NCI-H1105 (cell line): Measurements from ENCODE around the gene PFKL.

Experiments used
- DNase-seq: peaks from one replicate; lab custom pipeline; 2025; lab: John Stamatoyannopoulos, UW

Gene PFKL

DNA sequence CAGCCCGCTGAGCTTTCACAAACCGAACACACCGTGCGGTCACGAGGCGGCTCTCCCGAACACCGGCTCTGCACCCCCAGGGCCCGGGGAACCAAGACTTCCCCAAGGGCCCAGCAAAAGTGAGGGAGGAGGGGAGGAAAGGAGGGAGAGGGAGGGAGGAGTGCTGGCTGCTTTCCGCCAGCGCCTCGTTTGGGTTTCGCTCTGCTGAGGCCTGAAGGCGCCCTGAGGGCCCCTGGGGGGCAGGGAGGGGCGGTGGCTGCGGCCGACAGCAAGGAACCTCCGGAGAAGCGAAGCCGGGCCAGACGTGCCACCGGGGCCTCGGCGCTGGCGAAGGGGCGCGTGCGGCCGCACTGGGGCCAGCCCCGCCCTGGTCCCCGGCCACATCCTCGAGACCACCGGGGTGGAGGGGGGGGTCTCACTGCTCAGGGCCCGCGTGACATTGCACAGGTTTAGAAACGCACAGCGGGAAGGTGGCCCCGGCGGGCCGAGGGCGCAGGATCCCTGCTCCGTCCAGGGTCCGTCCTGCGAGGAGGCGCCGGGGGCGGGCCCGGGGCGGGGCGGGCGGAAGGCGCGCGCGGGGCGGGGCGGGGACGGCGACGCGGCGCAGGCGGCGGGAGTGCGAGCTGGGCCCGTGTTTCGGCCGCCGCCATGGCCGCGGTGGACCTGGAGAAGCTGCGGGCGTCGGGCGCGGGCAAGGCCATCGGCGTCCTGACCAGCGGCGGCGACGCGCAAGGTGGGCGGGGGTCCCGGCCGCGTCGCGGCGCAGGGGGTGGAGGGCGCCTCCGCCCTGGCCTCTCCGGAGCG lies at the start of gene PFKL:
PFKL (plus strand) TSS at position 596 of the 804 bp plus-strand sequence; CDS start at position 649, 53 bp downstream.
- DNase-seq: peak; percentile 50

DNA sequence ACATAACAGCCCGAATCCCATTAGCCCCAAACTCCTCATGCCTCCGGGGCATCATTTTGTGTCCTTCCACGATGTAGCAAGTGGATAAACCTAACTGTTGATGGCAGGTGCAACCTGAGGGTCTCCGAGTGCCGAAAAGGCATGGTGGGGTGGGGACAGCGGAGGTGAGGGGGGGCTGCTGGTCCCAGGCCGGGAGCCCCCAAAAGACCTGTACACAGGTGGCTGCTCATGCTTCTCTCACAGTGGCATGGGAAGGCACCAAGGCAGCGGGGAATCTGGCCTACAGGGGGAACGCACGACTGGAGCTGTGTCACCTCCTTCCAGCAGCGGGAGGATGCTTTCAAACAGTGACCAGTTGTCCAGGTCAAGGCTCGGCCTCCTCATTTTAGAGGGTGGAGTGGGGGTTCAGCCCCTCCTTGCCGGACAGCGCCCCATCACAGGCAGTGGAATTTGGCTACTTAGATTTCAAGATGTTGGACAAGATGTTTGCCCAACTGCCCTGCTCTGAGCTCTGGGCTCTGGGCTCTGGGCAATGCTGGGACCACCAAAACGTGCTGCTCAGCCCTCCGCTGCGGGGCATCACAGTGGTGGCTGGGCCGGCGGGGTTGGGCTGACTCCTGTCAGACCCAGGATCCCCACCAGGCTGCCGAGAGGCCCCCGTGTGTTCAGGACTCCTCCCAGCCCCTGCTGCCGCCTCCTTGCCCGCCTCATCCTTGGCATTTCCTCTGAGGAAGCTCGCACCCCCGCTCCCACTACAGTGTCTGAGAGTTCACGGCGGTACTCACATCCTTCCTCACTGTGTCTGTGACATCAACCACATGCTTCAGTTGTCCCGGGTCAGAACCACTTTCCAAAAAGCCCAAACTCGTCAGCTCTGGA lies 45.8 kb upstream of the PFKL start:
- DNase-seq: no peak

DNA sequence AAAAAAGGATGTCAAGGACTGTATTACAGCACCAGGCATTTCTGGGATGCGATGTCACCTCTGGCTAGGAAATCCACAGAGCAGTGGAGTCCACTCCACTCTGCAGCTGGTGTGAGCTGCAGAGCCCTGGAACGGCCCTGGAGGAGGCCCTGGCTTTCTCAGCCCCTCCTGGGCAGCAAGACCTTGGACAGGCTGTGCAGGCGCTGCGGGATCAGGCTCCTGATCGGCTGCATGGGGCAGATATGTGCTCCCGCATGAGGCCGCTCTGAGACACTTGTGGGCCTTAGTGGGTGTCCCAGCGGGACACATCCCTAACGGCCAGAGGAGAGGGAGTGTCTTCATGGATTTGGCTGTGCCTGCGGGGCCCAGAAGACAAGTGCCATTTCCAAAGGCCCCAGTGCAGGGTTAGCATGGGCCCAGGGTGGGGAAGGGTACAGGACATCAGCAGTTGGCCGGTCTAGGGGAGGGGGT lies 44.3 kb upstream of the PFKL start:
- DNase-seq: no peak

DNA sequence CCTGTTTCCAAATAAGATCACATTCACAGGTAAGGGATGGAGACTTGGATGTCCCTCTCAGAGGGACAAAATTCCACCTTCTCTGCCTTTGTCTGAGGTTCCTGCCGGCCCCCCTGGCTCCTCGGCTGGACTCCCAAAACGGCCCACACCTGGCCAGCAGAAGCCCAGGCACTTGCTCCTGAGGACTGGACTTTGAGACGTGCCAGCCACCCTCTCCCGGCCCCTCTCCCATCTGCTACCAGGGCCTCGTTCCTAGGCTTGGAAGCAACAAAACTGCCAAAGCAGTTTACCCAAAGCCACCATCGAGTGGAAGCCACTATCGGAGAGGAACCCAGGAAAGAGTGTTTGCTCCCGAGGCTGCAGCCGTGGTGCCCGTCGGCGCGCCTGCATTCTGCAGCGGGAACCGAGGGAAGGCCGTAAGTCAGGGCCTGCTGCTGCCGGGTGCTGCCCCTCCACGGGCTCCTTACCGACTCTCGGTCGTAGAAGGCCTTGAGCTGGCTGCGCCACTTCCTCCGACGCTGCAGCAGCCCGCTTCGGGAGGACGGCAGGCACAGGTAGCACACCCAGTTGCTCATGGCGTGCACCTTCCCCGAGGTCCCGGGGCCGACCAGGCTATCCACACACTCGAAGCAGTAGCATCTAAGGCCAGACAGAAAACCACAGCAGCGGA lies 41.7 kb upstream of the PFKL start:
- DNase-seq: no peak

DNA sequence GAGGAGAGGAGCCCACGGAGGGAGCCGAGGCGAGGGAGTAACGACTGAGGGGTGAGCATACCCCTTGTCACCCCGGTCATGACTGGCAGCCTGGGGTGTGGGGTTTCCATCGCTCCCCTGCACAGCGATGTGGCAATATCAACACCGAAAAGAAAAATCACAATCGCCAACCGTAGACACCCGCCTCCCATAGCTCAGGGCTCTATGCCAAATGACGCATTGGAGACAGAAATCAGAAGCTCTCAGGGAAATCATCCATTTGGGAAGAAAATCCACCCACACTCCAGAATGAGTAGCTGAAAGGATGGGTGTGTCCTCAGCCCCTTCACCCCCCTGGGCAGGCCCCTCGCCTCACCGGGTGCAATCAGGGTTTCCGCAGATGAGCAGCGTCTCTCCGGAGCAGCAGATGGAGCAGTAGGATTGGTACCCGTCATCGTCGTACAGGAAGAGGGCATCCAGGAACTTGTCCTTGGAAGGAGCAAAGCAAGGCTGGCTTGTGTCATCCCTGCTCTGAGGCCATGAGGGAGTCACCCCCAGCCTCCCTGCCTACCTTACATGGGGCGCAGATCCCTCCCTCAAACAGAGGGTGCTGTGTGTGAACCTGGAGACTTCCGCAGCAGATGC lies 40.7 kb upstream of the PFKL start:
- no peak for DNase-seq

DNA sequence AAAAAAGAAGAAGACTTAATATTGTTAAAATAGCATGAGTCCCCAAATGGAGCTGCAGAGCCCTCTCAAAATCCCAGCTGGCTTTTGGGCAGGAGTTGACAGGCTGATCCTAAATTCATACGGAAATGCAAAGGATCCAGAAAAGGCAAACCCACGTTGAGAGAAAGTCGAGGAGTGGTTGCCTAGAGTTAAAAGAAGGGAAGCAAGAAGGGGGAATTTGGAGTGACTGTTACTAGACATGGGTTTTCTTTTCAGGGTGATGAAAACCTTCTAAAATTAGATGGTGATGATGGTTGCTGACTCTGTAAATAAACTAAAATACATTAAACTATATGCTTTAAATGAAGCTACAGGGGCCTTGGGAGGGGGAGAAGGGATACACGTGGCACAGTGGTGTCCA lies 39.8 kb upstream of the PFKL start:
- no peak for DNase-seq

DNA sequence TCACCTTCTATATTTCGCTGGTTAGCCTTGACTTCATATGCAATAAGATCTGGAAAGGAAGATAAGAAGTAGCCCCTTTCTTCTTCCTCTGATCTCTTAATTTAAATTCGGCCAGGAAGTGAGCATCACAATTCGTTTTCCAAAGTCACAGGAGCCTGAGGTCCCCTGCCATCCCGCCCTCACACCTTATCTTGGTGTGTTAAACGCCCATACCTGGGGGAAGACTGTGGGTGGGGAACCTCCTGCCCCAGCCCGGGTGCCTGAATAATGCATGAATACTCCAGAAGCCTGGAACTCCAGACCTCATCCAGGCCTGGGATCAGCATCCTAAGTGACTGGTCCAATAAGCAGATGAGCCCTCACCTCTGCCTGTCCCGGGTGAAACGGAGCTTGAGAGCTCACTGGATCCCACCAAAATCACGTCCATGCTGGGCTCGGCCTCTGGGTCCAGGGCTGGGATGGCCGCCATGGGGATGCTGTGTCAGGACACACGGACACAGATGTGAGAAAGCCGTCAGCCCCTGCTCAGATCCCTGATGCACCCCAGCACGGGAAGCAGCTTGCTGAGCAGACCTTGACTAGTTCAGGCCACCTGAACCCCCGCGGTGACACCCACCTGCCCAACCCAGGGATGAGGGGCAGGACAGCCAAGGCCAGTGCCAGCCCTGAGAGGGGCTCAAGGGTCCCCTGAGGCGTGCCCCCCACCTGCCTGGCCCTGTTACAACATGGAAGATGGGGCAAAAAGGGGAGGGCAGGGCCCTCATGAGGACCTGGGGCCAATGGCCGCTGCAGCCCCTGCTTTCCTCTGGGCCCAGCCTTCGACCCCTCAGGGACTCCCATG lies 38.8 kb upstream of the PFKL start:
- DNase-seq: no peak

DNA sequence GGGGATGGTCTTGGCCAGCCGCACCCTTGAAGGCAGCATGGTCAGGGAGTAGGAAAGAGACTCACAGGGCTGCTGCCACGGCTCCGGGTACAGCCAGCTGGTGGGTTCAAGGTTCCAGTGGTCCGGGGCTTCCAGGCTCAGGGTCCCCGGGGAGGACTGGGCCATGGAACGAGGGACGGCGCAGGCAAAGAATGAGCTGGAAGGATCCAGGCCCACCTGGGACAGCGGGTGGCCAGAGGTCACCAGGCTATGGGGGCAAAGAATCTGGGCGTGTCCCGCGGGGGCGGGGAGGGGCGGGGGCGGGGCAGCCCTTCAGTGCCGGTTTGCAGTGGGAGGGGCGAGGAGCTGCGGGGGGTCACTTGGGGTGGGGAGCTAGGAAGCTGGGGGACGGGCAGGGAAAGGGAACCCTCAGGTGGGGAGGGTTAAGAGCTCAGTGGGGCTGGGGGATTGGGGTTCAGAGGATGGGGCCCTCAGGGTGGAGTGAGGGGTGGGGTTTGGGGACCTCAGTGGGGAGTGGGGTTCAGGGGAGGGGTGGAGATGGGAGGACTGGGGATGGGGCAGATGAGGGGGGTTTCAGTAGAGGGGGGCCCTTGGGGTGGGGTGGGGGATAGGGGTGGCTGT lies 38.1 kb upstream of the PFKL start, which contains the start of gene DNMT3L:
DNMT3L (minus strand) TSS at position 223 of the 621 bp plus-strand sequence. CDS start 638 bp downstream, outside the sequence.
- DNase-seq: no peak

DNA sequence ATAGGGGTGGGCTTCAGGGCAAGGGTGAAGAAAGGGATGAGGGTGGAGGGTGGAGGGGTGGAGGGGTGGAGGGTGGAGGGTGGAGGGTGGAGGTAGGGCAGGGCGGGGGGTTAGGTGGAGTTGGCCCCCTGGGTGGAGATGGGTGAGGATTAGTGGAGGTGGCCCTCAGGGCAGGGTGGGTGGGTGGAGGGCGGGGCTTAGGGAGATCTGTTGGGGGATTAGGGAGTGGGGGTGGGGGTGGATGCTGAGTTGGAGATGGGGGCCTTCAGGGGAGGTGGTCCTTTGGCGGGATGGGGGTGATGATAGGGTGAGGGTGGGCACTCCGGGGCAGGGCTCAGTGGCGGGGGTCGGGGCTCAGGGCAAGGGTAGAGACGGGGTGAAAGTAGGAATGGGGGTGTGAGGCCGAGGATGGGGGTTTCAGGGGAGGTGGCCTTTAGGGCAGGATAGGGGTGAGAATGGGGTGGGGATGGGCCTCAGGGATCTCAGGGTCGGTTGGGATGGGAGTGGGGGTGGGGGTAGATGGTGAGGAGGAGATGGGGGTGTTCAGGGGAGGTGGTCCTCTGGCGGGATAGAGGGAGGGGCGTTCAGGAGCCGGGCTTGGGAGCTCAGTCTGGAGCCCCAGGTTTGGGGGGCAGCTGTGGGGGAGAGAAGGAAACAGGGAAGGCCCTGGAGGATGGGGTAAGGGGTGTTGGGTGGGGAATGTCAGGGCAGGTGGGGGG lies 37.4 kb upstream of the PFKL start:
- no peak for DNase-seq

DNA sequence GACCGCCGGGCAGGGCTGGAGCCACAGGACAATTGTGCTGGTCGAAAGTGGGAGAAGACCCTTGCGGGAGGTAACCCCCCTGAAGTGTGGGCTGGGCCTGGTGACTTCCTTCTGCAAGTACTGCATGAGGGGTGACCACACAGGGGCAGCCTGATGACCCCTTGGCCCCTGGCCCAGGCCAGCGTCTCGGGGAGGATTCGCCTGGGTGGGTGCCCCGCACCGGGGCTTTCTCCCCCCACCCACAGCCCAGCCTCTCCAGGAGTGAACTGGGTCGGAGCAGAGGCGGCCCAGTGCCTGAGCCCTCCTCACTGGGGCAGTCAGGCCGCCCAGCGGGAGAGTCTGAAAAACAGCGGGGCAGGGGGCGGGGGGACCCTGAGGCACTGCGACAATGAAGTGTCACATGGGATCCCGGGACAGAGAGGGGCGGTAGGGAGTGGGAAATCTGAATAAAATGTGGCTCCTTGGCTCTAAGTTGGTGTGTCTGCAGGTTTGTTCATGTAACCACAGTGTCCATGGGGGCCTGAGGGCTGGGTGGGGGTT lies 36.6 kb upstream of the PFKL start:
- DNase-seq: no peak

DNA sequence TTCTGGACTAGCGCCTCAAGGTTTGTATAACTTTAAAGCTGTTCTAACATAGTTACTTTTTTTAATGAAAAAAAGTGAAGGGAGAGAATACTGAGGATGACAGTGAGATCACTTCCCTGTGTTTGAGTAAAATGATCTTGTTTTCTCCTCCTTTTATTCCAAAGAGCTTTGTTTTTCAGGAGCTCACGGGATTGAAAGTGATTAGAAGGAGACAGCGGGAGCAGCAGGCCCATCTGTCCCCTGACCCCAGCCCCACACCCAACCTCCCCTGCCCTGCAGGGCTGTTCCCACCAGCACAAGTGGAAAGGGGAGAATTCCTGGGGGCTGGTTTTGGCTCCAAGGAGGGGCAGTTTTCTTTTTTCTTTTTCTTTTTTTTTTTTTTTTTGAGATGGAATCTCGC lies 36.1 kb upstream of the PFKL start:
- no peak for DNase-seq

DNA sequence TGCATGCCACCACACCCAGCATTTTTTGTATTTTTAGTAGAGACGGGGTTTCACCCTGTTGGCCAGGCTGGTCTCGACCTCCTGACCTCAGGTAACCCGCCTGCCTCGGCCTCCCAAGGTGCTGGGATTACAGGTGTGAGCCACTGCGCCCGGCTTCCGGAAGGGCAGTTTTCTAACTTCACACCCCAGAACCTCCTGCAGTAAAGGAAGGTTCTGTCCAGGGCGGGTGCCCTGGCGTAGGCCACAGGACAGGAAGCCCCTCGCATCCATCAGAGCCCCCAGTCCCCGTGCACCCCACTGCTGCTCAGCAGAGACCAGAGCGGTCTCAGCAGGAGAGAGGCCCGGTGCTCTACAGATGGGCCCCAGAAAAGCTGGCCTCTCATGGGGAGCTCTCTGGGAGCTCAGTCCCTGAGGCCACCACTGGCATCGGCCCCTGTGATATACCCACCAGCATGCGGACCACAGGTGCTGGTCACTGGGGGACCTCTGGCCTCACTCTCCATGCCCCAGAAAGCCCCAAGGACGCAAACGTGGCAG lies 34.1 kb upstream of the PFKL start:
- DNase-seq: no peak

DNA sequence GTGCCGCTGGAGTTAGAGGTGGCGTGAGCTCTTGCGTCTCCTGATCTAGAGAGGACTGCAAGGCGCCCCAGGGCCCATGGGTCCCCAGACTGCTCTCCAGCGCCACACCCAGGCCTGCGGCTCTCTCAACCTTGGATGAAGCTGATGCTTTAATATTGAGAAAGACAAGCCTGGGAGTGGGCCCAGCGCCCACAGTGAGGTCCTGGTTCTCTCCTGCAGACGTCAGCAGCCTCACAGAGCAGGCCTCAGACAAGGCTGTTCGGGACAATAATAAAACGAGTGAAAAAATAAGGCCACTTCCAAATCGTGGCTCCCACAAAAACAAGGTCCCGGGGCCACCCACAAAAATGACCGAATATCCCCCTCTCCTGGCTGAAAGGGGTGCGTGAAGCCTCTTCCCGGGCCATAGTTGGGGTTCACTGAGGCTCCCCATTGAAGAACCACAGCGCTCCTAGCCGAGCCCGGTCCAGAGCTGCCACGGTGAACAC lies 32.2 kb upstream of the PFKL start:
- no peak for DNase-seq

DNA sequence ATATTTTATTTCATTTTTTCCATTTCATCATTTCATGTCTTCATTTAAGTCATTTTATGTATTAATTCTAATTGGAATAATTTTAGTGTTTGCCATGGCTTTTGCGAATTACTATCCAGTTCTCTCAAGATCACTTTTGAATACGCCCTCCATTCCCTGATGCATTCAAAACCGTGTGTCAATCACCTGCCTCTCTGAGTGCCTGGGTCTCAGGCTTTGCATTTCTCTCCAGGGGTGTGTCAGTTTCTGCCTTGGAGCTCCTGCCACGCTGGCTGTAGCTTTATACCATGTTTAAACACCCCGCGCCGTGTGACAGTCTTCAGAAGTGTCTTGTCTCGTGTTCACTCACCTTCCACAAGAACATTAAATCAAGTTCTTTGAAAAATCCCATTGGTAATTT lies 30.8 kb upstream of the PFKL start:
- no peak for DNase-seq

DNA sequence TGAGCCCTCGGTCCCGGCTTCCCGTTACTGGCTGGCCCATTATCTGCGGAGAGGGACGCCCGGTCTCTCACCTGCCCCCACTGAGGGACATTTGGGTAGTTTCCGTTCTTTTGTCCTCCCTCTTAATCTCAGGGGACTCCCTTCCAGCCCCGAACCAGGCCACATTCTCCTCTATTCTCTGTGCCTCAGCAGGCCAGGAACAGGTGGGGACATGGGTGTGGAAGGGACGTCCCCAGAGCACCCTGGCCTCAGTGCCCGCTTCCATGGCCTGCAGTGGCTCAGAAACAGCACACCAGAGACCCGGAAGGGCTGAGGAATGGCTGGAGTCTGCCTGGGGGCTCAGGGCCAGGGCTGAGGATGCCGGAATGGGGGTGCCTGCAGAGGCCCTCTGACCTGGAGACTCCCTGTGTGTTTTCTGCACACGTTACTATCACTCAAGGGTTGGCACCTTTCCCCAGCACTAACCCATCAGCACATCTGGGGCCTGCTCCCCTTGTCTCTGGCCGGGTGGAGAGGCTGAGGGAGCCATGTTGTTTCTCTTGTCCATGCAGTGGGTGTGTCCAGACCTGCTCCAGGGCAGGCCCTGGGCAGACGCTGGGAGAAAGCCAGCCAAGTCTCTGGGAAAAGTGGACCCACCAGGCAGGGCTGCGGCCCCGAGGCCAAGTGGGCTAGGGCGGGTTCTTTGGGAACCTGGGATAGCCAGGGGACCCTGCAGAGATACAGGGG lies 28.1 kb upstream of the PFKL start:
- no peak for DNase-seq

DNA sequence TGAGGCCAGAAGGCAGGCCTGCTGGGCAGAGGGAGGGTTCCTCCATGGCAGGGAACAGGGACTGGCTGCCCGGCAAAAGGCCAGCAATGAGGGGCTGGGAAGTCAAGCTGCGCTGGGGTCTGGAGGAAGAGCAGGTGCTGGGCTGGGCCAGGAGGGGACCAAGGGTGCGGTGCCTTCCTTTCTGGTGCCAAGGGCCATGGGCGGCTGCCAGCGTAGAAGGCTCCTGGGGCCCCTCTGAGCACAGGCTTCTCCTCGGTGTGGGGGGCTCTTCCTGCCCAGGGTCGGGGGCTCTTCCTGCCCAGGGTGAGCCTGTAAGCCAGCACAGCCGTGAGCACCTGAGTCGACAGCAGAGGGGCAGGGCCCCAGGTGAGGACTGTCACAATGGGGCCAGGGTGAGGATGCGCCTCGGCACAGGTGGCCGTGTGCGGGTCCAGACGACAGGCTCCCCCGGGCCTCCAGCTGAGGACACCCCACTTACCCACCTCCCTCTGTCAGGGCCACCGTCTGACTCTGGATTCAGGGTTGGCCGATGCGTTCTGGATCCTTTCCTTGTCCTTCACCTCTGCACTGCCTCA lies 27.5 kb upstream of the PFKL start:
- DNase-seq: no peak

DNA sequence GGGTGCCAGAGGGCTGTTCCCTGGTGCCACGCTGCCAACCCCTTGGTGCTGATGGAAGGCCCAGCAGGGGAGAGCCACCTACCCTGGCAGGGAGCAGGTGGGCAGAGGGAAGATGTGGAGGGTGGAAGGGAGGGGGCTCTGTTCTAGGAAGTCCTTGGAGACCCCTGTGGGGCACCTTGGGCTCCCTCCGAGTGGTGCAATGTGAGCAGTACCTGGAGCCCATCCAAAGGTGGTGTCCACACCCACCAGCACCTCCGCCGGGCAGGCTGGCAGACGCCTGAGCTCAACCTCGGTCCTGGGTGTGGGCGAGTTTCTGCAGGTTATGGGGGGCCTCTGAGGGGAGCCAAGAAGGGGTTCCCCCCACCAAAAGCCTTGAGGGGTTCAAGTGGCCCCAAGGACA lies 26.8 kb upstream of the PFKL start:
- no peak for DNase-seq

DNA sequence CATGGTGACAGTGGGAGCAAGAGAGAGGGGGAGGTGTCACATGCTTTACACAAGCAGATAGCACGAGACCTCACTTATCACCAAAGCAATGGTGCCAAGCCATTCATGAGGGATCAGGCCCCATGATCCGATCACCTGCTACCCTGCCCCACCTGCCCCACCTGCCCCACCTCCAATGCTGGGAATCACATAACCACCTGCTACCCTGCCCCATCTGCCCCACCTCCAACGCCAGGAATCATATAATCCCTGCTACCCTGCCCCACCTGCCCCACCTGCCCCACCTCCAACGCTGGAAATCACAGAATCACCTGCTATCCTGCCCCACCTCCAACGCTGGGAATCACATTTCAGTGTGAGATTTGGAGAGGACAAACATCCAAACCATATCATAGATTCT lies 24.8 kb upstream of the PFKL start:
- DNase-seq: no peak
